Kidney tubule cell (primary cell): Measurements from ENCODE around the gene GAGE10.
"Not testable (repeated sequence)": the region's sequence is repeated elsewhere in the genome, so short reads cannot be mapped to it uniquely, and the experiment has no call there.

Experiments
- DNase-seq: peaks from one replicate; pipeline ENCODE4 v3.0.0-alpha.2; 2018; ENCODE audit warnings: low spot score

Gene GAGE10

DNA sequence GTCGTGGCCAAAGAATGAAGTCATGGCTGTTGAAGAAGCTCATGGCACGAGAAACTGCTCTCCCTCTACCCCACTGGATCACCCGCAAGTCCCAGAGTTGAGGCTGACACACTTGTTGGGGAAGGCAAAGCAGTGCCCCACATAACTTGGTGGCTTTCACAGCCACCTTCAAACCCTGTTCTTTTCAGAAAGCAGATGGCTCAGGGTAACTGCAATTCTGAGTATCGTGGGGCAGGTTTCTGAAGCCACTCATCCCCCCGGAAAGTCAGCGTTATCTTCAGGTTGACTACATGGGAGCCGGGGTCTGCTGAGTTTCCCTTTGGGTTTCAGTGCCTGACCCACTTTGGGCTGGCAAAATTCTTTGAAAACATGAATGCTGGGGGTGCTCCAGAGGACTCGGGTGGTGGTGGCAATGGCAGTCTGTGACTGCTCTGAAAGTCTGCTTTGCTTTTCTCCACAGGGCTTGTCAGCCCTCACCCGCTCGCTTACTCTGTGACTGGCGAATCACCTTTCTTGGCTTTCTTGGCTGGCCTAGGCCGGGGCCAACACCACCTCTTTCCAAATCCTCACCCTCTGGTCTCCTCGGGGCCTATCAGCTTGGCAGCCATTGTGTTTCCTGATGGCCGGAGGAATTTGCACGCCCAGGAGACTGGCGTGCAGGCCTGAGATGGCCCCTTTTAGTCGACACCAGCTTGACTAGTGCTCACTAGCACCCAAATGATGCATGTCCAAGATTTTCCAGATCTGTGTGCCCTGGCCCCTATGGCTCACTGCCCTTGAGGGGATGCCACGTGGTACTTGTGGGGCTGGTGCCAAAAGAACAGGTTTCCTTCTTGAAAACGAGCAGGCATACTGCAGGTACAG lies 26.5 kb upstream of the GAGE10 start:
- no peak for DNase-seq

DNA sequence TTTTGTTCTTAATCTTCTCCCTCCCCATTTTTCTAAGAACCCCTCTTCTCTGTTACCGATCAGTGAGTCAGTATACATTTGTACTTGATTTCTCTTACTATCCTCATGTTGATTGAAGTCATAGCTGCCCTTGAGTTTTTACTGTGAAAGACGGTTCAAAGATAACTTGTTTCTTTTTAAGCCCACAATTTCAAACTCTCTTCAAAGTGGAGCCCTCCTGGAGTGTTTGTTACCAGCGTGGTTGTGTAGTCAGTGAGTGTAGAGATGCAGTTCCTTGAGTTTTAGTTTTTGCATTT lies 26.0 kb upstream of the GAGE10 start:
- no peak for DNase-seq

- DNase-seq, result no peak
Measured at GRCh38 chrX:49278081-49278480, 25.4 kb upstream of the GAGE10 start.

- no peak for DNase-seq
Measured at GRCh38 chrX:49282647-49283011, 20.8 kb upstream of the GAGE10 start.

DNA sequence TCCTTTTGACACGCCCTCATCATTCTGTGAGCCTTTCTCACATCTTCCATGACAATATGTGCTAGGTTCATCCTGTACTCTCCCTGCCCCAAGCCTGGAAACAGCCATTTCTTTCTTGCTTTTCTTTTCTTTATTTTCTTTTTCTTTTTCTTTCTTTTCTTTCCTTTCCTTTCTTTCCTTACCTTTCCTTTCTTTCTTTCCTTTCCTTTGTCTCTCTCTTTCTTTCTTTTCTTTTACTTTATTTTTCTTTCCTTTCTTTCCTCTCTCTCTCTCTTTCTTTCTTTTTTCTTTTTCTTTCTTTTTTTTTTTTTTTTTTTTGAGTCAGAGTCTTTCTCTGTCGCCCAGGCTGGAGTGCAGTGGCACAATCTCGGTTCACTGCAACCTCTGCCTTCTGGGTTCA lies 19.2 kb upstream of the GAGE10 start:
- no peak for DNase-seq

DNA sequence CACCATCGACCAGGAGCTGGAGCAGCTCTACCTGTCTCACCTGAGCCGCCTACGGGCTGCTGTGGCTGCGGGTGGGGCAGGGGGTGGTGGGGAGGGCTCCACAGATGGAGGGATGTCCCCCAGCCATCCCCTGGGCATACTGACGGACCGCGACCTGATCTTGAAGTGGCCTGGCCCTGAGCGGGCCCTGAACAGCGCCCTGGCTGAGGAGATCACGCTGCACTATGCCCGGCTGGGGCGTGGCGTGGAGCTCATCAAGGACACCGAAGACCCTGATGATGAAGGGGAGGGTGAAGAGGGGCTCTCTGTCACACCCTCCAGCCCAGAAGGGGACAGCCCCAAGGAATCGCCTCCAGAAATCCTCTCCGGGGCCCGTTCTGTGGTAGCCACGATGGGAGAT lies 17.3 kb upstream of the GAGE10 start:
- DNase-seq, result no peak

GRCh38 chrX:49286581-49286980 lies 16.9 kb upstream of the GAGE10 start:
- DNase-seq, result no peak

DNA sequence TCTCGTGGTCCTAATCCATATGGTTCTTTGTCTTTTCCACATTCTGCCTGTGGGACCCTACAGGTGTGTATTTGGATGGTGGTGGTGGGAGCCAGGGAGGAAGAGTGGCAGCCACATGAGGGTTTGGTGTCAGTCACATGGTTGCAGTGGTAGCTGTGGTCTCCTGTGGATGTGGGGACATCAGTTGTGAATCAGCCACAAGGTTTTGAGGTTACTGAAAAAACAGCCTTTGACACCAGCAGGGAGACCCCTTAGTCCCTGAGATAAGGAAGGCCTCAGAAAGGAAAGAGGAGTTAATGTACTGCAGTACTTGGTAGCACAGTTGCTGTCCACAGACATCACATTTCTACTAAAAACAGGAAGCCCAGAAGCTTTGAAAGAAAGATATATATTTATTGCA lies 15.8 kb upstream of the GAGE10 start:
- DNase-seq, result no peak

- no peak for DNase-seq
Measured at GRCh38 chrX:49290215-49290614, 13.2 kb upstream of the GAGE10 start.

- peak; percentile 58 for DNase-seq
Measured at GRCh38 chrX:49291615-49292337, 11.7 kb upstream of the GAGE10 start.

GRCh38 chrX:49292400-49293362 lies 10.8 kb upstream of the GAGE10 start:
- DNase-seq, result no peak

GRCh38 chrX:49299293-49299692 lies 4.2 kb upstream of the GAGE10 start:
- not testable (repeated sequence) for DNase-seq

DNA sequence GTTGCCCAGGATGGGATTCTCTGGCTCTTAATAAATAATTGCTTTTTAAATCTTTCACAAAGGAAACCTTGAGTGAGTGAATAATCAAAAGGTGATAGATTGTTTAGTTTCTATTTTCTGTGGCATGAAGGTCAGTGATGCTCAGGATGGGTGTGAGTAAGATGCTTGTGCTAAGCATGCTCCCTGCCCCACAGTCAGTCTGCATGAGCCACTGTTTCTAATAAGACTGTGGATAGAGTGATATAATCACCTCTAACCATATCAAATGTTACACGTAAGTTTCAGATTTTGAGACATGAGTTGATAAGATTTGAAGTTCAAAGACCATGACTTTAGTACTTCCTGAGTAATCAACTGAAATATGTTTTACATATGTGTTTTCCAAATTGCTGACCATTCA lies 2.7 kb upstream of the GAGE10 start:
- no peak for DNase-seq

DNA sequence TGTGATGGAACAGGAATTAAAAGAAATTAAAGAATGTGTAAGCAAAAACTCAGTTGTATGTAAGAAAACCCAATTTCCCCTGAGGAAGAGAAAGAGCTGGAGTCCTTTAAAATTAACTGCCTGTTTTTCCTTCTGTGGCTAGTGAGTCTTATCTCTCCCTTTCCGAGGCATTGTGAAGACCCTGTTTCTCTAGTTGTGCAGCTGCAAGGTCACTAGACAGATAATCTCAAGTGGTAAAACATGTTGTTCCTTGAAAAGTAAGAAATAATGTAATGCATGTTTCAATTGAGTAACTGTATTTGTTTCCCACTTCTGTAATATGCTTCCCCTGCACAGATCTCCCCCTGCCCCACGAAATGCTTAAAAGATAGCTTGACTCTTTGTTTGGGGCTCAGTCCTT lies 4.3 kb downstream of the GAGE10 start:
- DNase-seq, result not testable (repeated sequence)

DNA sequence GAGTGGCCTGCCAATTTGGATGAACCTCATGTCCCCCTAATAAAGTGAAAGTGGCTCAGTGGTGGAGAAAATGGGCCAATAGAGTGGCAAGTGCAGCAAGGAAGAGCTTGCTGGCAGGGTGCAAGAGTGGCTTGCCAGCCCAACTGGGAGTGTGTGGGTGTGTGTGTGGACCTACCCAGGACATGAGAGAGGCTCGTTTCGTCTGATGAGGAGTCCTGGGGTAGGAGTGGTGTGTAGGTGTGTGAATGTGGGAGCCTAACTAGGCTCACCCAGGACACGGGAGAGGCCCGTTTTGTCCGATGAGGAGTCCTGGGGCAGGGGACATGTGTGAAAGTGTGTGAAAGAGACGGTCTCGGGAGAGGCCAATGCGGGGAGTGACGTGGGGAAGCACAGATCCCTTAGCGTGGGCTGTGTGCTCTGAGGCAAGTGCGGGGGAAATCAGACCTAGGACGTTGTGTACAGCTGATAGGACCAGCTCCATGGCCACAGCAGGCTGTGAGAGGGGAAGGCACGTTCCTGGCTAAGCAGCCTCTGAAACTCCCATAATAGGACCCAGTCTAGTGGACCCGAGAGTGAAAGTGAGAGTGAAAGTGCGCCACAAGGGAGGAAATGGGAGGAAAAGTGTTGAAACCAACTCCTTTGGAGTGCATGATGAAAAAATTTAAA lies 5.3 kb downstream of the GAGE10 start:
- no peak for DNase-seq

DNA sequence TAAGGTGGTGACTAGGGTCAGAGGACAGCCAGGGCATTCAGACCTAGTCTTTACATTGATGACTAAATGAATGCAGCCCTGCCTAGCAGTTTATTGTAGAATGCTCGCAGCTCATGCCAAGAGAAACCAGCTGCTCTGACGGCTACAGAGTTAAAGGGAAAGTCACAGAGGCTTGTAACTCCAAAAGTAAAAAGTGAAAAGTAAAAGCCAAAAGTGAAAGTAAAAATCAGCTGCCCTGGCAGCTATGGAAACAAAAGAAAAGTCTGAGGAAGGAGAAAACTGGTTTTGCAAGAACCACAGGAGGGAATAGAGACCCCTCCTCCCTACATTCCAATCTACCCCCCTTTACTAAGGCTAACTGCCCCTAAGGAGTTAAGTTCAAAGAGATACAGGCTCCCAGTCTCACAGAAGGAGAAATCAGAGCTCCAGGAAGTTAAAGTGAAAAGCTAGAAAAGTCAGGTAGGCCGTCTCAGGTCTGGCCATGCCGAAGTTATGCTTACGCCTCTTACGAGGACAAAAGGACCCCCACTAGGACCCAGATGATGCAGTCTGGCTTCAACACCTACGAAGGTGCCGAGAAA lies 6.0 kb downstream of the GAGE10 start:
- peak; percentile 36 for DNase-seq

- no peak for DNase-seq
Measured at GRCh38 chrX:49310371-49310770, 6.9 kb downstream of the GAGE10 start.

GRCh38 chrX:49312176-49312575 lies 8.7 kb downstream of the GAGE10 start:
- no peak for DNase-seq

DNA sequence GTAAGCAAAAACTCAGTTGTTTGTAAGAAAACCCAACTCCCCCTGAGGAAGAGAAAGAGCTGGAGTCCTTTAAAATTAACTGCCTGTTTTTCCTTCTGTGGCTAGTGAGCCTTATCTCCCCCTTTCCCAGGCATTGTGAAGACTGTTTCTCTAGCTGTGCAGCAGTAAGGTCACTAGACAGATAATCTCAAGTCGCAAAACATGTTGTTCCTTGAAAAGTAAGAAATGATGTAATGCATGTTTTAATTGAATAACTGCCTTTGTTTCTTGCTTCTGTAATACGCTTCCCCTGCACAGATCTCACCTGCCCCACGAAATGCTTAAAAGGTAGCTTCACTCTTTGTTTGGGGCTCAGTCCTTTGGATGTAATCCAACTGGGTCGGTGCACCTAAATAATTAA lies 12.6 kb downstream of the GAGE10 start:
- no peak for DNase-seq

DNA sequence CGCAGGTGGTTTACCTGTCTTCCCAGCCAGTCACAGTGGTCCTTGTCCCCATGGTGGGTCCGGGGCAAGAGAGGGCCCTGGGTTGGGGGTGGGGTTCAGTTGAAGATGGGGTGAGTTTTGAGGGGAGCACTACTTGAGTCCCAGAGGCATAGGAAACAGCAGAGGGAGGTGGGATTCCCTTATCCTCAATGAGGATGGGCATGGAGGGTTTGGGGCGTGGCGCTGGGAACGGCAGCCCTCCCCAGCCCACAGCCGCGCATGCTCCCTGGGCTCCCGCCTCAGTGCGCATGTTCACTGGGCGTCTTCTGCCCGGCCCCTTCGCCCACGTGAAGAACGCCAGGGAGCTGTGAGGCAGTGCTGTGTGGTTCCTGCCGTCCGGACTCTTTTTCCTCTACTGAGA lies 18.3 kb downstream of the GAGE10 start, which contains the start of gene GAGE12J:
GAGE12J (plus strand) TSS at position 301 of the 400 bp plus-strand sequence. CDS start 1,157 bp downstream, outside the sequence.
- DNase-seq, result not testable (repeated sequence)

GRCh38 chrX:49322266-49322665 lies 18.8 kb downstream of the GAGE10 start:
- not testable (repeated sequence) for DNase-seq
